Ishikawa (cell line): ENCODE measurements around the gene CCDC107.

Experiments
- CEBPB ChIP-seq: IDR thresholded peaks from 2 replicates; pipeline ENCODE4 v1.6.1; 2012
- CREB1 ChIP-seq: IDR thresholded peaks from 2 replicates; pipeline ENCODE4 v1.6.1; 2012; ENCODE audit warnings: low read depth
- EGR1 ChIP-seq: IDR thresholded peaks from 2 replicates; pipeline ENCODE4 v1.6.1; 2012
- EP300 ChIP-seq: IDR thresholded peaks from 2 replicates; pipeline ENCODE4 v1.6.1; 2012; ENCODE audit warnings: borderline replicate concordance
- FOXM1 ChIP-seq: IDR thresholded peaks from 2 replicates; pipeline ENCODE4 v1.6.1; 2012; ENCODE audit warnings: low read depth, borderline replicate concordance
- MAX ChIP-seq: IDR thresholded peaks from 2 replicates; pipeline ENCODE4 v1.6.1; 2012
- NFIC ChIP-seq: IDR thresholded peaks from 2 replicates; pipeline ENCODE4 v1.6.1; 2012
- RAD21 ChIP-seq: IDR thresholded peaks from 2 replicates; pipeline ENCODE4 v1.6.1; 2012; ENCODE audit warnings: low read depth
- REST ChIP-seq: IDR thresholded peaks from 2 replicates; pipeline ENCODE4 v1.6.1; 2012; ENCODE audit warnings: low read depth, mild to moderate bottlenecking
- TAF1 ChIP-seq: IDR thresholded peaks from 2 replicates; pipeline ENCODE4 v1.6.1; 2012; ENCODE audit warnings: low read depth, mild to moderate bottlenecking
- TCF12 ChIP-seq: IDR thresholded peaks from 2 replicates; pipeline ENCODE4 v1.6.1; 2012; ENCODE audit warnings: low read depth
- TEAD4 ChIP-seq: IDR thresholded peaks from 2 replicates; pipeline ENCODE4 v1.6.1; 2012
- USF1 ChIP-seq: IDR thresholded peaks from 2 replicates; pipeline ENCODE4 v1.6.1; 2012
- YY1 ChIP-seq: IDR thresholded peaks from 2 replicates; pipeline ENCODE4 v1.6.1; 2012; ENCODE audit warnings: low read depth
- ZBTB7A ChIP-seq: IDR thresholded peaks from 2 replicates; pipeline ENCODE4 v1.6.1; 2012; ENCODE audit warnings: low read depth

Gene CCDC107

GRCh38 chr9:35612843-35613242, 45.2 kb upstream of the CCDC107 start:
- TF ChIP-seq FOXM1 (no peak), NFIC (no peak), CREB1 (no peak), RAD21 (no peak), ZBTB7A (no peak), TEAD4 (no peak), TAF1 (no peak)

GRCh38 chr9:35615981-35616680, 42.0 kb upstream of the CCDC107 start:
- TF ChIP-seq EP300 (no peak), YY1 (no peak), USF1 (no peak), RAD21 (no peak), CREB1 (no peak), TEAD4 (no peak), TCF12 (no peak), NFIC (no peak), CEBPB (no peak), MAX (no peak), ZBTB7A (no peak)

GRCh38 chr9:35616681-35617459, 41.2 kb upstream of the CCDC107 start:
- TF ChIP-seq YY1 (no peak), TEAD4 (no peak)

- TF ChIP-seq TCF12 (no peak), EP300 (no peak), CEBPB (no peak), TAF1 (no peak), REST (no peak), MAX (no peak), NFIC (no peak), ZBTB7A (no peak), RAD21 (no peak), USF1 (no peak), CREB1 (no peak)
Observed at GRCh38 chr9:35617548-35617947, 40.5 kb upstream of the CCDC107 start.

- TF ChIP-seq REST (no peak), MAX (no peak), CEBPB (no peak), YY1 (no peak), RAD21 (no peak), TAF1 (no peak), EP300 (no peak), TCF12 (no peak), CREB1 (no peak), EGR1 (no peak), USF1 (no peak), TEAD4 (no peak), FOXM1 (no peak)
Observed at GRCh38 chr9:35618325-35618727, 39.8 kb upstream of the CCDC107 start, which contains the start of gene CD72. CD72 (minus strand) TSS chr9:35618413; CDS start chr9:35618303, 110 bp downstream.
